Amniotic stem cell (primary cell): ENCODE results near the gene PLD2.
"Not testable (repeated sequence)": the region's sequence is repeated elsewhere in the genome, so short reads cannot be mapped to it uniquely, and the experiment has no call there.

Source experiments
- DNase-seq: peaks from one replicate; lab custom pipeline; 2025; lab: John Stamatoyannopoulos, UW

PLD2 gene

GRCh38 chr17:4858068-4858881 lies 51.3 kb downstream of the PLD2 start:
- no peak for DNase-seq

GRCh38 chr17:4858882-4859260 lies 51.9 kb downstream of the PLD2 start:
- no peak for DNase-seq

- DNase-seq, result no peak
These were observed 53.1 kb downstream of the PLD2 start for GRCh38 chr17:4859816-4860625.

- DNase-seq, result no peak
These were observed 53.7 kb downstream of the PLD2 start for GRCh38 chr17:4860651-4861050.

- no peak for DNase-seq
These were observed 54.1 kb downstream of the PLD2 start for GRCh38 chr17:4861052-4861451.

- DNase-seq, result no peak
These were observed 55.8 kb downstream of the PLD2 start for GRCh38 chr17:4862720-4863119.

- DNase-seq, result no peak
These were observed 56.4 kb downstream of the PLD2 start for GRCh38 chr17:4863321-4863720.

- not testable (repeated sequence) for DNase-seq
These were observed 60.6 kb downstream of the PLD2 start for GRCh38 chr17:4867535-4867934.

- DNase-seq, result not testable (repeated sequence)
These were observed 62.4 kb downstream of the PLD2 start for GRCh38 chr17:4869058-4869998.

GRCh38 chr17:4870855-4871254 lies 63.9 kb downstream of the PLD2 start:
- DNase-seq, result no peak

- no peak for DNase-seq
These were observed 65.8 kb downstream of the PLD2 start for GRCh38 chr17:4872786-4873185.
